H9 (cell line): ENCODE results near the gene CYB5B. TPM values are rescaled to one million over a fixed set of nuclear protein-coding genes. Genes with fewer than 3 reads are reported as not detected.

Experiments used
- DNase-seq: peaks from one replicate; pipeline ENCODE4 v3.0.0-alpha.2; 2017
- H2AFZ ChIP-seq: one replicate; pipeline ENCODE4 v1.6.1; 2013; ENCODE audit warnings: mild to moderate bottlenecking, low read length, control low read depth, moderate library complexity
- H2AK5ac ChIP-seq: 2 replicates; pipeline ENCODE4 v1.6.1; 2013; ENCODE audit warnings: low read length, control low read depth, mixed read lengths; ENCODE audit not compliant: insufficient read length
- H2BK120ac ChIP-seq: one replicate; pipeline ENCODE4 v1.6.1; 2013; ENCODE audit warnings: low read depth, mild to moderate bottlenecking, low read length, control low read depth, inconsistent platforms; ENCODE audit not compliant: poor library complexity, severe bottlenecking
- H2BK12ac ChIP-seq: 2 replicates; pipeline ENCODE4 v1.6.1; 2013; ENCODE audit warnings: low read length, control low read depth, mixed read lengths, low read depth; ENCODE audit not compliant: insufficient read length
- H2BK15ac ChIP-seq: 2 replicates; pipeline ENCODE4 v1.6.1; 2013; ENCODE audit warnings: low read depth, low read length, control low read depth
- H2BK20ac ChIP-seq: one replicate; pipeline ENCODE4 v1.6.1; 2013; ENCODE audit warnings: low read depth, mild to moderate bottlenecking, low read length, control low read depth, inconsistent platforms; ENCODE audit not compliant: poor library complexity, severe bottlenecking
- H2BK5ac ChIP-seq: 2 replicates; pipeline ENCODE4 v1.6.1; 2013; ENCODE audit warnings: low read length, control low read depth, mixed read lengths; ENCODE audit not compliant: insufficient read length
- H3K14ac ChIP-seq: 2 replicates; pipeline ENCODE4 v1.6.1; 2013; ENCODE audit warnings: low read length, control low read depth; ENCODE audit not compliant: insufficient read depth
- H3K18ac ChIP-seq: 2 replicates; pipeline ENCODE4 v1.6.1; 2013; ENCODE audit warnings: low read depth, mild to moderate bottlenecking, mixed read lengths, low read length, control low read depth; ENCODE audit not compliant: insufficient read length
- H3K23ac ChIP-seq: 2 replicates; pipeline ENCODE4 v1.6.1; 2013; ENCODE audit warnings: low read length, control low read depth, mixed read lengths, low read depth; ENCODE audit not compliant: insufficient read length
- H3K23me2 ChIP-seq: 2 replicates; pipeline ENCODE4 v1.6.1; 2013; ENCODE audit warnings: low read depth, mild to moderate bottlenecking, mixed read lengths, low read length, control low read depth; ENCODE audit not compliant: insufficient read length, poor library complexity, severe bottlenecking
- H3K27ac ChIP-seq: 2 replicates; pipeline ENCODE4 v1.5.1; 2013; ENCODE audit warnings: low read length, control low read depth, mixed read lengths, low read depth; ENCODE audit not compliant: insufficient read length
- H3K27me3 ChIP-seq: 2 replicates; pipeline ENCODE4 v1.6.1; 2013; ENCODE audit warnings: low read length, control low read depth, inconsistent platforms; ENCODE audit not compliant: insufficient read depth
- H3K4ac ChIP-seq: 2 replicates; pipeline ENCODE4 v1.6.1; 2013; ENCODE audit warnings: low read depth, mild to moderate bottlenecking, control low read depth, inconsistent platforms, low read length, moderate library complexity
- H3K4me1 ChIP-seq: 2 replicates; pipeline ENCODE4 v1.6.1; 2013; ENCODE audit warnings: low read length, control low read depth, inconsistent platforms; ENCODE audit not compliant: insufficient read depth
- H3K4me2 ChIP-seq: 2 replicates; pipeline ENCODE4 v1.6.1; 2013; ENCODE audit warnings: low read length, control low read depth, mixed read lengths; ENCODE audit not compliant: insufficient read length, insufficient read depth
- H3K56ac ChIP-seq: 2 replicates; pipeline ENCODE4 v1.6.1; 2013; ENCODE audit warnings: low read depth, mild to moderate bottlenecking, mixed read lengths, low read length, control low read depth; ENCODE audit not compliant: insufficient read length
- H3K79me1 ChIP-seq: 2 replicates; pipeline ENCODE4 v1.6.1; 2013; ENCODE audit warnings: low read depth, mild to moderate bottlenecking, moderate library complexity, low read length, control low read depth, inconsistent platforms; ENCODE audit not compliant: insufficient read depth, poor library complexity, severe bottlenecking
- H3K79me2 ChIP-seq: 2 replicates; pipeline ENCODE4 v1.6.1; 2013; ENCODE audit warnings: low read length, control low read depth, inconsistent platforms; ENCODE audit not compliant: insufficient read depth
- H3K9ac ChIP-seq: 2 replicates; pipeline ENCODE4 v1.6.1; 2013; ENCODE audit warnings: low read length, control low read depth, mixed read lengths; ENCODE audit not compliant: insufficient read length; ENCODE audit errors: extremely low read depth
- H3K9me3 ChIP-seq: one replicate; pipeline ENCODE4 v1.6.1; 2013; ENCODE audit warnings: low read depth, low read length, inconsistent platforms; ENCODE audit not compliant: control insufficient read depth
- H3T11ph ChIP-seq: one replicate; pipeline ENCODE4 v1.6.1; 2013; ENCODE audit warnings: mild to moderate bottlenecking, low read length, control low read depth, inconsistent platforms
- H4K20me1 ChIP-seq: one replicate; pipeline ENCODE4 v1.6.1; 2013; ENCODE audit not compliant: control insufficient read depth, insufficient read length, insufficient read depth
- H4K5ac ChIP-seq: 2 replicates; pipeline ENCODE4 v1.6.1; 2013; ENCODE audit warnings: low read depth, mild to moderate bottlenecking, mixed read lengths, low read length, control low read depth; ENCODE audit not compliant: insufficient read length
- H4K8ac ChIP-seq: replicated peaks from 2 replicates; pipeline ENCODE4 v1.6.1; 2013; ENCODE audit warnings: low read length, control low read depth, mixed read lengths, low read depth; ENCODE audit not compliant: insufficient read length
- H4K91ac ChIP-seq: 2 replicates; pipeline ENCODE4 v1.6.1; 2013; ENCODE audit warnings: low read depth, mild to moderate bottlenecking, moderate library complexity, mixed read lengths, low read length, control low read depth; ENCODE audit not compliant: insufficient read length
- H3K27ac Mint-ChIP-seq, 3 experiments: 2 replicates in 2 of 3; 3 replicates in 1 of 3; pipeline ENCODE4 v1.8.0; 2020 to 2021; ENCODE audit warnings: mixed read lengths in 3 of 3, mild to moderate bottlenecking in 1 of 3, moderate library complexity in 1 of 3
- H3K27me3 Mint-ChIP-seq: 2 replicates; pipeline ENCODE4 v1.8.0; 2021; ENCODE audit warnings: low read depth, mild to moderate bottlenecking, moderate library complexity, mixed read lengths
- H3K36me3 Mint-ChIP-seq, 3 experiments: 2 replicates in 2 of 3; 3 replicates in 1 of 3; pipeline ENCODE4 v1.8.0; 2020 to 2021; ENCODE audit warnings: low read depth in 3 of 3, mixed read lengths in 3 of 3; ENCODE audit not compliant: insufficient read depth in 1 of 3
- H3K4me1 Mint-ChIP-seq, 2 experiments: 2 replicates each; pipeline ENCODE4 v1.8.0; 2020; ENCODE audit warnings: mixed read lengths in 2 of 2
- H3K4me3 Mint-ChIP-seq, 2 experiments: 2 replicates in 1 of 2; 3 replicates in 1 of 2; pipeline ENCODE4 v1.8.0; 2020 to 2021; ENCODE audit warnings: mild to moderate bottlenecking in 2 of 2, mixed read lengths in 2 of 2, moderate library complexity in 1 of 2
- H3K9me3 Mint-ChIP-seq, 2 experiments: 2 replicates in 1 of 2; 3 replicates in 1 of 2; pipeline ENCODE4 v1.8.0; 2020; ENCODE audit warnings: mild to moderate bottlenecking in 2 of 2, mixed read lengths in 2 of 2, moderate library complexity in 1 of 2
- WGBS: extraction: QIAGEN DNeasy Blood & Tissue Kit; methylation state at CpG from one replicate; pipeline ENCODE4 v1.1.7; 2013; ENCODE audit warnings: missing lambda C conversion rate, low lambda C conversion rate, mixed read lengths; ENCODE audit not compliant: insufficient read length; ENCODE audit errors: extremely low coverage; 5-methylcytosine and 5-hydroxymethylcytosine counted together
- total RNA-seq: library from RNA; stranded (reverse); gene quantifications from 2 replicates; pipeline ENCODE4 v1.2.1, GENCODE V29; 2021
- TF ChIP-seq, protein P1 (sequence below): fragments of 200-600 bp; sonication (generic); conservative IDR thresholded peaks from 3 replicates; pipeline ENCODE4 v1.8.0; 2021; ENCODE audit warnings: antibody characterized with exemption, mild to moderate bottlenecking

The CYB5B gene
- total RNA-seq, 1 experiment from 2014 or later: 126 TPM

DNA sequence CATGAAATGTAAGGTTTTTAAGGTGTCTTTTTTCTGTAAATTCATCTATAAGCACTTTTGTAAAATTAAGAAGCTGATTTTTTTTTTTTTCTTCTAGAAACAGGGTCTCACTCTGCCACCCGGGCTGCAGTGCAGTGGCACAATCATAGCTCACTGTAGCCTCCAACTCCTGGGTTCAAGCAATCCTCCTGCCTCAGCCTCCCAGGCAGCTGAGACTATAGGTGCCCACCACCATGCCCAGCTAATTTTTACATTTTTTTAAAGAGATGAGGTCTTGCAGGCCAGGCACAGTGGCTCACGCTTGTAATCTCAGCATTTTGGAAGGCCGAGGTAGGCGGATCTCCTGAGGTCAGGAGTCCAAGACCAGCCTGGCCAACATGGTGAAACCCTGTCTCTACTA is 4.5 kb upstream of the CYB5B start:
- no peak overlapping the region for H4K8ac ChIP-seq
- peaks cover 3% of the 10 kb centered on the region; the same call in 1 of the 2 replicates for H3K4me1 ChIP-seq
- H3K79me1 ChIP-seq: no peaks in the 10 kb centered on the region
- no peak overlapping the region for H3K14ac ChIP-seq
- Mint-ChIP-seq H3K27me3 (no peaks in the 10 kb centered on the region), H3K4me1 (peaks cover 7 to 11% of the 10 kb centered on the region in 2 experiments), H3K9me3 (no peaks in the 10 kb centered on the region), H3K36me3 (peaks cover 0 to 3% (median 0%) of the 10 kb centered on the region in 3 experiments; a peak in 2 of 7 replicates), H3K27ac (no peak overlapping the region), H3K4me3 (no peak overlapping the region)
- no peak overlapping the region for H3K56ac ChIP-seq
- no peak overlapping the region for H3K18ac ChIP-seq
- H4K91ac ChIP-seq: no peak overlapping the region
- H2AFZ ChIP-seq: no peak overlapping the region
- H4K5ac ChIP-seq: no peak overlapping the region
- no peaks in the 10 kb centered on the region for H4K20me1 ChIP-seq
- H3K9ac ChIP-seq: no peak overlapping the region
- peaks cover 3% of the 10 kb centered on the region; the same call in 1 of the 2 replicates for H3K79me2 ChIP-seq
- H2BK15ac ChIP-seq: no peak overlapping the region
- H3T11ph ChIP-seq: no peak overlapping the region
- H2BK5ac ChIP-seq: no peak overlapping the region
- no peak overlapping the region for H3K27ac ChIP-seq
- H3K23me2 ChIP-seq: peaks cover 3% of the 10 kb centered on the region
- no peak overlapping the region for H2AK5ac ChIP-seq
- H2BK120ac ChIP-seq: no peak overlapping the region
- no CpG with 5 or more reads among the region's 4 CpGs for WGBS
- H3K4me2 ChIP-seq: no peak overlapping the region
- no peak overlapping the region for H3K23ac ChIP-seq
- TF ChIP-seq, protein P1, sequence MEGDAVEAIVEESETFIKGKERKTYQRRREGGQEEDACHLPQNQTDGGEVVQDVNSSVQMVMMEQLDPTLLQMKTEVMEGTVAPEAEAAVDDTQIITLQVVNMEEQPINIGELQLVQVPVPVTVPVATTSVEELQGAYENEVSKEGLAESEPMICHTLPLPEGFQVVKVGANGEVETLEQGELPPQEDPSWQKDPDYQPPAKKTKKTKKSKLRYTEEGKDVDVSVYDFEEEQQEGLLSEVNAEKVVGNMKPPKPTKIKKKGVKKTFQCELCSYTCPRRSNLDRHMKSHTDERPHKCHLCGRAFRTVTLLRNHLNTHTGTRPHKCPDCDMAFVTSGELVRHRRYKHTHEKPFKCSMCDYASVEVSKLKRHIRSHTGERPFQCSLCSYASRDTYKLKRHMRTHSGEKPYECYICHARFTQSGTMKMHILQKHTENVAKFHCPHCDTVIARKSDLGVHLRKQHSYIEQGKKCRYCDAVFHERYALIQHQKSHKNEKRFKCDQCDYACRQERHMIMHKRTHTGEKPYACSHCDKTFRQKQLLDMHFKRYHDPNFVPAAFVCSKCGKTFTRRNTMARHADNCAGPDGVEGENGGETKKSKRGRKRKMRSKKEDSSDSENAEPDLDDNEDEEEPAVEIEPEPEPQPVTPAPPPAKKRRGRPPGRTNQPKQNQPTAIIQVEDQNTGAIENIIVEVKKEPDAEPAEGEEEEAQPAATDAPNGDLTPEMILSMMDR: no peak
- no peak for DNase-seq
- no peak overlapping the region for H3K4ac ChIP-seq
- H2BK20ac ChIP-seq: no peak overlapping the region
- no peaks in the 10 kb centered on the region for H3K27me3 ChIP-seq
- H2BK12ac ChIP-seq: no peak overlapping the region
- no peaks in the 10 kb centered on the region for H3K9me3 ChIP-seq
